Neural cell (in vitro differentiated cells): ENCODE data around the gene REC114. TPM values are rescaled to one million over a fixed set of nuclear protein-coding genes. Genes with fewer than 3 reads are reported as not detected.

Experiments used
- H2AFZ ChIP-seq: fragments of 200-600, 300-800 bp; sonication (generic), shearing (Covaris generic); 2 replicates; pipeline ENCODE4 v1.6.0; 2014; ENCODE audit warnings: low read depth, mild to moderate bottlenecking, antibody characterized with exemption, low read length, moderate library complexity
- H3F3A ChIP-seq: fragments of 200-600 bp; shearing (Covaris generic); 2 replicates; pipeline ENCODE4 v1.6.1; 2016; ENCODE audit warnings: mild to moderate bottlenecking, moderate library complexity, mixed read lengths, antibody characterized with exemption, low read length; ENCODE audit not compliant: insufficient read depth, poor library complexity, severe bottlenecking
- H3K27ac ChIP-seq: fragments of 200-600, 300-800 bp; sonication (generic), shearing (Covaris generic); 2 replicates; pipeline ENCODE4 v1.5.1; 2014; ENCODE audit warnings: mild to moderate bottlenecking, low read length, moderate library complexity
- H3K27me3 ChIP-seq: fragments of 300-800, 200-600 bp; sonication (generic), shearing (Covaris generic); 2 replicates; pipeline ENCODE4 v1.6.0; 2014; ENCODE audit warnings: mild to moderate bottlenecking, low read depth, low read length, moderate library complexity; ENCODE audit not compliant: insufficient read depth
- H3K36me3 ChIP-seq: fragments of 300-800, 200-600 bp; sonication (generic), shearing (Covaris generic); 2 replicates; pipeline ENCODE4 v1.5.1; 2014; ENCODE audit warnings: mild to moderate bottlenecking, antibody characterized with exemption, low read length, moderate library complexity; ENCODE audit not compliant: insufficient read depth
- H3K4me2 ChIP-seq: fragments of 300-800, 200-600 bp; sonication (generic), shearing (Covaris generic); 2 replicates; pipeline ENCODE4 v1.6.0; 2014; ENCODE audit warnings: mild to moderate bottlenecking, low read length
- H3K4me3 ChIP-seq: fragments of 300-800, 200-600 bp; sonication (generic), shearing (Covaris generic); 2 replicates; pipeline ENCODE4 v1.5.1; 2014; ENCODE audit warnings: mild to moderate bottlenecking, low read length, moderate library complexity
- H3K79me2 ChIP-seq: fragments of 200-600 bp; shearing (Covaris generic); replicated peaks from 2 replicates; pipeline ENCODE4 v1.6.0; 2014; ENCODE audit warnings: mild to moderate bottlenecking, low read length, moderate library complexity; ENCODE audit not compliant: insufficient read depth
- H3K9ac ChIP-seq: fragments of 300-800, 200-600 bp; sonication (generic), shearing (Covaris generic); 2 replicates; pipeline ENCODE4 v1.6.1; 2016; ENCODE audit warnings: mild to moderate bottlenecking, low read length, mixed read lengths
- H3K9me2 ChIP-seq: fragments of 200-600 bp; shearing (Covaris generic); 2 replicates; pipeline ENCODE4 v1.6.1; 2016; ENCODE audit warnings: mild to moderate bottlenecking, low read length, mixed read lengths; ENCODE audit not compliant: insufficient read depth
- H3K9me3 ChIP-seq: fragments of 200-600, 300-800 bp; sonication (generic), shearing (Covaris generic); 2 replicates; pipeline ENCODE4 v1.6.1; 2016; ENCODE audit warnings: mild to moderate bottlenecking, mixed run types, low read length, moderate library complexity, mixed read lengths
- H4K20me1 ChIP-seq: fragments of 200-600 bp; shearing (Covaris generic); 2 replicates; pipeline ENCODE4 v1.6.1; 2016; ENCODE audit warnings: mild to moderate bottlenecking, mixed run types; ENCODE audit not compliant: insufficient read depth
- EP300 ChIP-seq: fragments of 450-650 bp; conservative IDR thresholded peaks from 2 replicates; pipeline ENCODE4 v1.6.1; 2014; ENCODE audit warnings: antibody characterized with exemption, mild to moderate bottlenecking, moderate library complexity; ENCODE audit not compliant: poor library complexity, severe bottlenecking
- EZH2 ChIP-seq: fragments of 200-600, 300-800 bp; shearing (Covaris generic), sonication (generic); IDR thresholded peaks from 2 replicates; pipeline ENCODE4 v1.6.1; 2014; ENCODE audit warnings: antibody characterized with exemption, low read length, borderline replicate concordance, mild to moderate bottlenecking; ENCODE audit not compliant: insufficient read depth, poor library complexity, severe bottlenecking
- MXI1 ChIP-seq: fragments of 450-650 bp; conservative IDR thresholded peaks from 2 replicates; pipeline ENCODE4 v1.6.1; 2014; ENCODE audit warnings: antibody characterized with exemption, mild to moderate bottlenecking; ENCODE audit not compliant: poor library complexity, severe bottlenecking
- POLR2AphosphoS5 ChIP-seq: IDR thresholded peaks from 2 replicates; pipeline ENCODE4 v1.6.1; 2012
- RAD21 ChIP-seq: fragments of 450-650 bp; conservative IDR thresholded peaks from 2 replicates; pipeline ENCODE4 v1.6.1; 2014; ENCODE audit warnings: antibody characterized with exemption, mild to moderate bottlenecking, moderate library complexity
- SMC3 ChIP-seq: fragments of 450-650 bp; conservative IDR thresholded peaks from 2 replicates; pipeline ENCODE4 v1.6.1; 2014; ENCODE audit warnings: antibody characterized with exemption, mild to moderate bottlenecking, moderate library complexity; ENCODE audit not compliant: poor library complexity
- TAF1 ChIP-seq: IDR thresholded peaks from 2 replicates; pipeline ENCODE4 v1.6.1; 2012; ENCODE audit warnings: low read depth
- polyA plus RNA-seq: library from polyadenylated mRNA; depleted of rRNA; stranded (reverse); fragments of >200 nt; gene quantifications from 2 replicates; pipeline ENCODE4 v1.2.3, GENCODE V29; 2014
- TF ChIP-seq, protein P1 (sequence below): IDR thresholded peaks from 2 replicates; pipeline ENCODE4 v1.6.1; 2012; ENCODE audit warnings: borderline replicate concordance
- TF ChIP-seq, protein P2 (sequence below): fragments of 450-650 bp; IDR thresholded peaks from 2 replicates; pipeline ENCODE4 v1.5.1; 2014; ENCODE audit warnings: antibody characterized with exemption, mild to moderate bottlenecking, moderate library complexity; ENCODE audit not compliant: poor library complexity, severe bottlenecking

REC114 gene
- polyA plus RNA-seq, 1 donor from 2014 or later = not detected

DNA sequence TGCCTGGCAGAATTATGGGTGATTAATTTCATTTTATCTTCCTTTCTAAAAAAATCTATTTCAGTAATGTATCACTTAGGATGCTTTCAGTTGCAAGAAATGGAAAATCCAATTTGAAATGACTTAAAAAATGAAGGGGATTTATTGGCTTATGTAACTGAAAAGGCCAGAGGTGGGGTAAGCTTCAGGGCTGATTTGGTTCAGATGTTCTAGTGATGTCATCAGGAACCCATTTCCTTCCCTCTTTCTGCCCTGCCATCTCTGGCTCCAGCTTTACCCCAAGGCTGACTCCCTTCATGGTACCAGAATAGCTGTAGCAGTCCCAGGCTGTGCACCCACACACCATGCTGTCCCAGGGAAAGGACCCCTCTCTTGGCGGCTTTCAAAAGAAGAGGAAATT is 18.5 kb upstream of the REC114 start:
- Histone ChIP-seq H3K27ac (no peak overlapping the region), H3K27me3 (no peaks in the 10 kb centered on the region), H3K9me2 (no peaks in the 10 kb centered on the region), H4K20me1 (no peaks in the 10 kb centered on the region), H2AFZ (no peak overlapping the region), H3K9ac (no peak overlapping the region), H3F3A (no peaks in the 10 kb centered on the region), H3K79me2 (no peaks in the 10 kb centered on the region), H3K36me3 (no peaks in the 10 kb centered on the region), H3K4me3 (no peak overlapping the region), H3K4me2 (no peak overlapping the region), H3K9me3 (no peaks in the 10 kb centered on the region)
- TF ChIP-seq MXI1 (no peak), POLR2AphosphoS5 (no peak), EP300 (no peak)

DNA sequence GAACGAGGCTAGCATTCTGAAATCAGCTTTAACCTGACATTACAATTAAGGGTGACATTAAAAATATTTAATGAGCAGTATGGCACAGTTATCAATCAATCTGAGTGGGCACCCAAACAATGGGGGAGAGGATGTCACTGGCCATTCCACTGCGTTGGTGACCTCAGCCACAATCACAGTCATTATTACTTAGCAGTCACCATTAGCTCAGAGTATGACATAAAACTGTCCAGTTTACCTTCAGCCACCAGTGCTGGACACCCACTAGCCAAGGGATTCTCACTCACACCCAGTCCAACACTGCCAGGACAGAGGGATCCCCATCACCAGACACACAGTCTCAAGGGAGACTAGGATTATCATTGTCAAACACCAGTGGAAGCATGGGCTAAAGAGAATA is 17.5 kb upstream of the REC114 start:
- Histone ChIP-seq H4K20me1 (no peaks in the 10 kb centered on the region), H3K79me2 (no peaks in the 10 kb centered on the region), H3K9ac (no peak overlapping the region), H3F3A (no peaks in the 10 kb centered on the region), H3K9me3 (no peaks in the 10 kb centered on the region), H2AFZ (no peak overlapping the region), H3K4me2 (no peak overlapping the region), H3K27ac (no peak overlapping the region), H3K36me3 (no peaks in the 10 kb centered on the region), H3K9me2 (no peaks in the 10 kb centered on the region), H3K27me3 (no peaks in the 10 kb centered on the region), H3K4me3 (no peak overlapping the region)
- TF ChIP-seq, protein P1, sequence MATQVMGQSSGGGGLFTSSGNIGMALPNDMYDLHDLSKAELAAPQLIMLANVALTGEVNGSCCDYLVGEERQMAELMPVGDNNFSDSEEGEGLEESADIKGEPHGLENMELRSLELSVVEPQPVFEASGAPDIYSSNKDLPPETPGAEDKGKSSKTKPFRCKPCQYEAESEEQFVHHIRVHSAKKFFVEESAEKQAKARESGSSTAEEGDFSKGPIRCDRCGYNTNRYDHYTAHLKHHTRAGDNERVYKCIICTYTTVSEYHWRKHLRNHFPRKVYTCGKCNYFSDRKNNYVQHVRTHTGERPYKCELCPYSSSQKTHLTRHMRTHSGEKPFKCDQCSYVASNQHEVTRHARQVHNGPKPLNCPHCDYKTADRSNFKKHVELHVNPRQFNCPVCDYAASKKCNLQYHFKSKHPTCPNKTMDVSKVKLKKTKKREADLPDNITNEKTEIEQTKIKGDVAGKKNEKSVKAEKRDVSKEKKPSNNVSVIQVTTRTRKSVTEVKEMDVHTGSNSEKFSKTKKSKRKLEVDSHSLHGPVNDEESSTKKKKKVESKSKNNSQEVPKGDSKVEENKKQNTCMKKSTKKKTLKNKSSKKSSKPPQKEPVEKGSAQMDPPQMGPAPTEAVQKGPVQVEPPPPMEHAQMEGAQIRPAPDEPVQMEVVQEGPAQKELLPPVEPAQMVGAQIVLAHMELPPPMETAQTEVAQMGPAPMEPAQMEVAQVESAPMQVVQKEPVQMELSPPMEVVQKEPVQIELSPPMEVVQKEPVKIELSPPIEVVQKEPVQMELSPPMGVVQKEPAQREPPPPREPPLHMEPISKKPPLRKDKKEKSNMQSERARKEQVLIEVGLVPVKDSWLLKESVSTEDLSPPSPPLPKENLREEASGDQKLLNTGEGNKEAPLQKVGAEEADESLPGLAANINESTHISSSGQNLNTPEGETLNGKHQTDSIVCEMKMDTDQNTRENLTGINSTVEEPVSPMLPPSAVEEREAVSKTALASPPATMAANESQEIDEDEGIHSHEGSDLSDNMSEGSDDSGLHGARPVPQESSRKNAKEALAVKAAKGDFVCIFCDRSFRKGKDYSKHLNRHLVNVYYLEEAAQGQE = no peak
- TF ChIP-seq SMC3 = no peak
- TF ChIP-seq EZH2 = no peak
- TF ChIP-seq TAF1 = no peak
- no peak for TF ChIP-seq MXI1
- TF ChIP-seq EP300 = no peak
- TF ChIP-seq, protein P2, sequence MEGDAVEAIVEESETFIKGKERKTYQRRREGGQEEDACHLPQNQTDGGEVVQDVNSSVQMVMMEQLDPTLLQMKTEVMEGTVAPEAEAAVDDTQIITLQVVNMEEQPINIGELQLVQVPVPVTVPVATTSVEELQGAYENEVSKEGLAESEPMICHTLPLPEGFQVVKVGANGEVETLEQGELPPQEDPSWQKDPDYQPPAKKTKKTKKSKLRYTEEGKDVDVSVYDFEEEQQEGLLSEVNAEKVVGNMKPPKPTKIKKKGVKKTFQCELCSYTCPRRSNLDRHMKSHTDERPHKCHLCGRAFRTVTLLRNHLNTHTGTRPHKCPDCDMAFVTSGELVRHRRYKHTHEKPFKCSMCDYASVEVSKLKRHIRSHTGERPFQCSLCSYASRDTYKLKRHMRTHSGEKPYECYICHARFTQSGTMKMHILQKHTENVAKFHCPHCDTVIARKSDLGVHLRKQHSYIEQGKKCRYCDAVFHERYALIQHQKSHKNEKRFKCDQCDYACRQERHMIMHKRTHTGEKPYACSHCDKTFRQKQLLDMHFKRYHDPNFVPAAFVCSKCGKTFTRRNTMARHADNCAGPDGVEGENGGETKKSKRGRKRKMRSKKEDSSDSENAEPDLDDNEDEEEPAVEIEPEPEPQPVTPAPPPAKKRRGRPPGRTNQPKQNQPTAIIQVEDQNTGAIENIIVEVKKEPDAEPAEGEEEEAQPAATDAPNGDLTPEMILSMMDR = no peak
- TF ChIP-seq RAD21 = no peak
- TF ChIP-seq POLR2AphosphoS5 = no peak
